RPMI8226 (cell line): Measurements from ENCODE around the gene HIGD1A.

Experiments
- DNase-seq: peaks from one replicate; pipeline ENCODE4 v3.0.0-alpha.2; 2015

The HIGD1A gene

DNA sequence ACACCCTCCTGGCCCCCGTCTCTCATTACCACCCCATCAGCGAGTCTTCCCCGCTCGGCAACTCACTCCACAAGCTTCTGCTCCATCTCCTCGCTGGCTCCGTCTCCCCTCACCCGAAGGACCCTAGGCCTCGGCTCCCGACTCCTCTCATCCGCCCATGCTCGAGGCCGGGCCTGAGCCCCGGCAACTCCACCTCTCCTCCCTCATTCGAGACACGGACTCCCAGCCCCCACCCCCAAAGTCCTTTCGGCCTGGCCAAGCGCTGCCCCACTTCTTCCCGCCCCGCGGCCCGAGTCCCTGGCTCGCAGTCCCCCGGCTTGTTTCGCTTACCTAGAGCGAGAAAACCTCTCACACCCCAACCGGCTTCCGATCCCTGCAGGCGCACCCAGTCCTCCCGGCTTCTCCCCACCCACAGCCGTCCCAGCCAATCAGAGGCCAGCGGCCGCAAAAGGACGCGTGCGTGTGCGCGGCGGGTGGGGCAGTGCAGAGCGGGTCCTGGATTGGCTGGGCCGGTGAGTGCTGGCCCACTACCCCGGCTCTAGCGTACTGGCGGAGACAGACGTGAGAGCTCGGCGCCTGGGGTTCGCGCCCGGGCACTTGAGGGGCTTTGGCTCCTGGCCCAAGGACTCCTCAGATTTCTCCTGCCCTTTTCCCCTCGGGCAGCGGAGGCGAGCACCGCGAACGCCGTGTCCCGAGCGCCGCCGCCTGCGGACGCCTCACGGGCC, at the start of gene HIGD1A:
TSS of gene HIGD1A (minus strand) at position 385 of the 725 bp plus-strand sequence. CDS start 10,237 bp downstream, outside the sequence.
- peak; percentile 97 for DNase-seq

DNA sequence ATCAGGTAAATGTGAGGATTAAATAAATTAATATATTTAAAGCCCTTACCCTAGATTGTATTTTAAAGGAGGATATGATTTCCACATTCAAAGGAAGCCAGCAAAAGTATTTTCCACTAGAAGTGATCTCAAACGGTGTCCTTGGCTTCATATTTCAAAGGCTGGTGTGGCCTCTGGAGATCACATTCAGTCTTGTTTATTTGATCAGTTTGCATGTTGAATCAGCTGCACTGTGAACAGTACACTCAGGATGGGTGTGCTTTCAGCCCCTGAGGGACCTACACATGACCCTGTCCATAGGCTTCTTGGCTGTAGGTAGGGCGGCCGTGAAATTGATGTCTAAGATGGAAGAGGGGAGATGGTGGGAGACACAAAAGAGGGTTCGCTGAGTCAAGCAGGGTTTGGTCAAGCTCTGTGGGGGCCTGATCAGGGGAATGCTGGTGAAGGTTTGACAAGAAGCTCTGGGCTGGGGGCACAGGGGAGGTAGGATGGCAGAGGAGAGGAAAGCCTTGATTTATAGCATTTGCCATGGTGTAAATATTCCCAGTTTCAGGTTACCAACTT, 49.5 kb upstream of the HIGD1A start:
- no peak for DNase-seq

DNA sequence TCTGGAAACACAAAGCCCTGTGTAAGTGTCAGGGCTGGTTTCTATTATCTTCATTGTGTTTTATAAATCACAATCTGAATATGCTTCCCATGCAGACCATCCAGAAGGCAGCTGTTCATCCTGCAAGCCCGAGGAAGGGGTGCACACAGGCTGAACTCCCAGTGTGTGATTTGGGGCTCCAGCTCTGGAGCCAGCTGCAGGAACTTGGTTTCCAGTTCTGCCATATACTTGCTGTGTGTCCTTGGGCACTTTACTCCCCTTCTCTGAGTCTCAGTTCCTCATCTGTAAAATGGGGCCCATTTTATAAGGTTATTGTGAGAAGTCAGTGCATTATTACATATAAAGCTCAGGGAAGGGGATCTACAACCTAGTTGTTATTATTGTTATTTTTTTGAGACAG, 48.8 kb upstream of the HIGD1A start:
- no peak for DNase-seq

DNA sequence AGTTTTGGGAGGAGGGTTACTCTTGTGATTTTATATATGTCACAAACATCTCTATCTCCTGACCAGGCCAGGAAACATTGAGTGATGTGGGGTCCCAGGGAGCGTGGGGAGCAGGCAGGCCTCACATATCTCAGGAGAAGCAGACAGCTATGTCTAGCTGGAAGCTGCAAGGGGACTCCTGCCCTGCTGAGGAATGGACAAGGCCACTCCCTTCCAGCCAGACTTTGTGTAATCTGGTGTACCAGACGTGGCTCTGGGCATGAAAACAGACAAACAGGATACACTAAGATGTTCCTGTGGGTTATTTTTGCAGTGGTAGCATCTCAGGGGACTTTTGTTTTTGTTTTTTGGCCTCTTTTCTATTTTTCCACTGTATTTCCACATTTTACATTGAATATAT, 48.2 kb upstream of the HIGD1A start:
- no peak for DNase-seq

DNA sequence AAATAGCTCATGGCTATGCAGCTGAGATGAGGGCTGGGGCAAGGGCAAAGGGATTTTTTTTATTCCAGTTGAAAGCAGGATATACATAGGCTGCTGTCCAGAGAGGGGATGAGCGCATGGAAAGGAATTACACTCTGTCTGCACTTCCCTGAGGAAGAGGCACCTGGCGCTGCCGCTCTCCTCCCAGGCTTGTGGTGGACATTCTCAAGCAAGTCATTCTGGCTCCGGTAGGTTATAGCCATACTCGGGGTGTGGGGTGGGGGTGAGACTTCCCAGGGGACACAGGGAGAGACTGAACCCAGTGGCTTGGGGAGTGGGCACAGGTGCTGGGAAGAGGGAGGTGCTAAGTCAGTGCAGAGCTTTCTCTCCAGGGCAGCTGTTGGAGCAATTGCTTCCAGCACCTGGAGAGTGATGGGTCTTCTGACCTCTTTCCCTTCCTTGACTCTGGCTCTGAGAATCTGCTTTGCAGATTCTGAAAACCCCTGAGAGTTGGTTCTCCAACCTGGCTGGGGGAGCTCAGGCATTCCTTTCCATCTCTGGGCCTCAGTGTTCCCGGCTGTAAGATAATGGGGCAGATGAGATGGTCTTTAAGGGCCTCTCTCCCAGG, 47.0 kb upstream of the HIGD1A start:
- DNase-seq, result no peak

DNA sequence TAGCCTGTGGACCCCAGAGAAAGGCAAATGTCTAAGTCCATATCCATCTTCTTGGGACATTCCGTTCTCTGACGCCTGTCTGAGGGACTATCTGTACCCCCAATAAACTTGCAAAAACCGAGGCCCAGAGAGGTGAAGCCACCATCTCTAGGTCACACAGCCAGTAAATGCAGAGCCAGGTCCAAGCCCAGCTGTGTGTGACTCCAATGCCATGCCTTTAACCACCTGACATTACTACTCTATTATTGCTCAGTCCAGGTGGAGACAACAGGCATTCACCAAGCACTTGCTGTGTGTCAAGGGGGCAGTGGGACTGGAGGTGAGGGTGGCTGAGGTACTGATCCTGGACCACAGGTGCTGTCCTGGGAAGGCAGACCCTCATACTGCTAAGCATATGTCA, 46.0 kb upstream of the HIGD1A start:
- no peak for DNase-seq

DNA sequence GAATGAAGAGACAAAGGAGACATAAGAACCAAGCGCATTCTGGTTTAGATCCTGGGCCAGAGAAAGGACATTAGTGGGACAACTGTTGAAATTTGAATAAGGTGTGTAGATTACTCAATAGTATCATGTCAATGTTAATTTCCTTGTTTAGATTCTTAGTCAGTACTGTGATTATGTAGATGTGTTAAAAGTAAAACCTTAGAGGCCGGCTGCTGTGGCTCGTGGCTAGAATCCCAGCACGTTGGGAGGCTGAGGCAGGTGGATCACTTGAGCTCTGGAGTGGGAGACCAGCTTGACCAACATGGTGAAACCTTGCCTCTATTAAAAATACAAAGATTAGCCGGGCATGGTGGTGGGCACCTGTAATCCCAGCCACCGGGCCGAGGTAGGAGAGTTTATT, 44.7 kb upstream of the HIGD1A start:
- DNase-seq, result no peak

DNA sequence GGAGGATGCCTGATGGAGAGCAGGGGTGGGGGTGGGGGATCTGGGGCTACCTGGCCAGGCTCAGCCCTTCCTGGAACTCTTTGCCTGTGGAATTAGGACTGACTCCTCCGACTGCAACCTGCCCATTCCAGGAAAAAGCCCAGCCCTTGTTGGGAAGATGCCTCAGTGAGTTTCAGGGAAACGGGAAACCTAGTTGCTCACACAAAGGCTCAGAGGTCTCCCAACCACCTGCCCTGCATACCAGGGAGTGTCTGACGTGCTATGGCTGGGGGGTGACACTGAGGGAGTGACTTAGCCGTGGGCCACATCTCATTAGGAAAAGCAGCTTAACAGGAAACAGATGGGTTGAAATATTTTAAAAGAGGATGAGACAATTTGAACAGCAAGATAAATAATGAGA, 43.4 kb upstream of the HIGD1A start:
- no peak for DNase-seq

DNA sequence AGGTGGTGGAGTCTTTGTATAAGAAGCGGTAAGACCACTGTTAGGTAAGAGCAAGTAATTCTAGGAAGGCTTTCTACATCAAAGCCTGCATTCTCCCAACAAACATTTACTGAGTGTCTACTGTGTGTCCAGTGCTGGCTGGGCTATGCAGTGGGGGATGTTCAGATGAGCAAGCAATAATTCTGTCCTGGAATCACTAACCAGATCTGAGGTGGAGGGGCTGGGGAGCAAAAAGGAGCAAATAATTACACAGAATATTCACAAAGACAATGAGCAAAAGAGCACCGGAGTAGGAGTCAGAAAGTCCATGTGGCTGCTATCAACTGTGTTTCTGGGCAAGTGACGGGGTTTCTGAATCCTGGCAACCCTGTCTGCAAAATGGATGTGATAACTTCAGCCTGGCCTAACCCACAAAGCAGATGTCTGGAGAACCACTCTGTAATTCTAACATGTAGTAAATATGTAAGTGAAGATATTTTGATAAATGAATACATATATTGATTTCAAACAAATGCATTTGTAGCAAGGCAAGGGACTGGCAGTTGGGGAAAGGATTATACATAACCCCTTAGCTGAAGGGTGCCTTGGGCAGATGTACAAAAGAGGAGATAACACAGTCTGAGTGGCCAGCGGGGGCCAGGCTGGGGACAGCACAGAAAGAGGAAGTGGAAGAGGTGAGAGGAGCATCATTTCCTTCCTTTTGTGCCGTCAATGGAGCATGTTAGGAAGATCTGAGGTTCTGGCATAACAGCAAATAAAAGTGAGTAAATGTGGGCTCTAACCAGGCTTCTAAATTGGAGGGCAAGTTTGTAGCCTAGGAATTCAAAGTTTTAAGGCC, 42.6 kb upstream of the HIGD1A start:
- DNase-seq, result peak; percentile 47

DNA sequence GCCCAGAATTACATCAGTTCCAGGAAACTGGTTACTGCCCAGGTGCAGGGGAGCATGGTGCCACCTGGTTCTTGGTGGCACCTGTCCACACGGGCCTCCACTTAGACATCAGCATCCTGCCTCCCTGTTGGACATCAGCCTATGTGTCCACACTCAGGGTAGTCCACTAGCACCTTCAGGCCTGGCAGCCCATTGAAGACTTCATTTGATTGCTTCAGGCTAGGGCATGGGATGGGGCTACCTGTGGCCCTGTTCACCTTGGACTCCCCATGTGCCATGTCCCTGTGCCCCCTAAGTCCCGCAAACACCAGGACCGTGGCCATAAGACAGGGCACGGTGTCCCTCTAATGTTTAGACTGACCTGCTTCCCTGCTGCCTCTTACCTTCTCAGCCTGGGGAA, 40.5 kb upstream of the HIGD1A start:
- no peak for DNase-seq

DNA sequence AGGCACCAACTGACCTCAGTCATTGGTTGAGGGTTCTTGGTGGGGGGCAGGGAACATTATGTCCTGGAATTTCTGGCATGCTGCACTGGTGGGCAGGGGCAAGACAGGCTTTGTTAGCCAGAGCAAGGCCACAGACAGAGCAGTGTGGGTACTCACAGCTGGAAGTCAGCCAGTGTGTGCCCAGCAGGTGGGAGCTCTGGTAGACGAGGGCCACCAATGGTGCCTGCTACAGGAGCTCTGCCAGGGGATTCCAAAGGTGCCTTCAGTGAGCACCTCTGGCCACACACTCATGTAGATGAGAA, 40.1 kb upstream of the HIGD1A start:
- no peak for DNase-seq

DNA sequence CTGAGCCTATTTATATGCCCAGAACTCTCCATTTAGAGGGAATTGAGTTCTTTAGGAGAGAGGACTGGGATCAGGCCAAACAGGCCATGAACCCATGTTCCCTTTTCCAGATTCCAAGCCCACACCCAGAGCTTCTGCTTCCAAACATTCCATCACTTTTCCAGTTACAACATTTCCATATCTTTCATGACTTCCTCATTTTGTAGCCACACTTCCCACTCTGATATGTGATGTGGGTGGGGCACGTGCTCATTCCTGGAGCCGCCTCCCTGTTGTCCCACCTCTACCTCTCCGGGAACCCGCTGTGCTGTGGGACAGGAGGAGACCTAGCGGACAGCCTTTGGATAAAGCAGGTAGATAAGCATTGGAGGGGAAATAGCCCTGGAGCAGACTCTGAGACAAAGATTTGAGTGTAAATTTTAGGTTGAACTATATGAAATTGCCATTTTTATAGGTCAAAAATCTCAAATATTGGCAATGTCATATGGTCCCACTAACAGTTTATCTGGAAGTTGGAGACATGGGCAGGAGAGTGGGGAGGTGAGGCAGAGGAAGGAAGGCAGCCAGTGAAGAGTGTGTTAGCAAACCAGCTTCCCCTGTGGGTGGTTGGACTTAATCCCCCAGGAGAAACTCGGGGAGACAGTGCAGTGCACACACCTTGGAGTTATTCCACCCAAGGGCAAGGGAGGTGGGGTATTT, 39.6 kb upstream of the HIGD1A start:
- DNase-seq, result no peak

DNA sequence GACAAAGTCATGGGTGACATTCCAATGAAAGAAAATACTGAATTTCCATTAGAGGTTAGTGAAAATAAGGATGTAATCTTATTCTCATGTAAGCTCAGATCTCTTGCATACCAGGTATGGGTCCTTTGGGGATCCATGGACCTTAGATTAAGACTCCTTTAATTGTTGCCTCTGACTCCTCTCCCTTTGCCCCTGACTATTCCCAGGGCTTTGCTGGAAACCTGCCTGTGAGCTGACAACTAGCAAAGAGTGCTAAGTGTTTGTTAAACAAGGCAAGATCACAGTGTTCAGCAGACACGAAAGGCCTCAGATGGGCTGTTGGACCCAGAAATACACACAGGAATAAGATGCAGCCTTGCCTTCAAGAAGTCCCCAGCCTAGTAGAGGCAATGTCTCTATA, 37.0 kb upstream of the HIGD1A start:
- DNase-seq, result no peak

DNA sequence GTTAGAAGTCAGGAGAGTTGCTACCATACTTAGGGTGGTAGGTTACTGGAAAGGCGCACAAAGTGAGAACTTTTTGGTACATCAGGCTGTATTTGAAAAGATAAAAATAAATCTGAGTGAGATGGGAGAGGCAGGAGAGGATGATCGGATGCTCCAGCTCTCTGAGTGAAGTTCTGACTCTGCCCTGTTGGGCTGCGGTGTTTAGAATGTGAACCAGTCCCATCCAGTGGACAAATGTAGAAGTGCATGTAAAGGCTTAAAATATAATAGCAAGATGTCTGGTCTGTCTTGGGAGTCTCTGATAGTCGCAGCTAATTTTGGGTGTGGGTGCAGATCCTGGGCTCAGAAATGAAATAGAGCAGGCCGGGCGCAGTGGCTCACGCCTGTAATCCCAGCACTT, 35.3 kb upstream of the HIGD1A start:
- DNase-seq, result peak; percentile 71

DNA sequence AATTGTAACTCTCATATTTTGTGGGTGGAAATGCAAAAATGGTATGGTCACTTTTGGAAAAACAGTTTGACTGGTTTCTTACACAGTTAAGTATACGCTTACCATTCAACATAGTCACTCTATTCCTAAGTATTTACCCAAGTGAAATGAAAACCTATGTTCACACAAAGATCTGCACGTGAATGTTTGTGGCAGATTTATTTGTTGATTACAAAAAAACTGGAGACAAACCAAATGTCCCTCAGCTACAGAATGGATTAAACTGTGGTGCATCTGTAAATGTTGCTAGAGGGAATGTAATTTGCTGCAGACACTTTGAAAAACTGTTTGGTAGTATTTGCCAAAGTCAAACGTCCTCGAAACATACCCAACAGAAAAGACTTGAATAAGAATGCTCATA, 34.3 kb upstream of the HIGD1A start:
- DNase-seq, result no peak

DNA sequence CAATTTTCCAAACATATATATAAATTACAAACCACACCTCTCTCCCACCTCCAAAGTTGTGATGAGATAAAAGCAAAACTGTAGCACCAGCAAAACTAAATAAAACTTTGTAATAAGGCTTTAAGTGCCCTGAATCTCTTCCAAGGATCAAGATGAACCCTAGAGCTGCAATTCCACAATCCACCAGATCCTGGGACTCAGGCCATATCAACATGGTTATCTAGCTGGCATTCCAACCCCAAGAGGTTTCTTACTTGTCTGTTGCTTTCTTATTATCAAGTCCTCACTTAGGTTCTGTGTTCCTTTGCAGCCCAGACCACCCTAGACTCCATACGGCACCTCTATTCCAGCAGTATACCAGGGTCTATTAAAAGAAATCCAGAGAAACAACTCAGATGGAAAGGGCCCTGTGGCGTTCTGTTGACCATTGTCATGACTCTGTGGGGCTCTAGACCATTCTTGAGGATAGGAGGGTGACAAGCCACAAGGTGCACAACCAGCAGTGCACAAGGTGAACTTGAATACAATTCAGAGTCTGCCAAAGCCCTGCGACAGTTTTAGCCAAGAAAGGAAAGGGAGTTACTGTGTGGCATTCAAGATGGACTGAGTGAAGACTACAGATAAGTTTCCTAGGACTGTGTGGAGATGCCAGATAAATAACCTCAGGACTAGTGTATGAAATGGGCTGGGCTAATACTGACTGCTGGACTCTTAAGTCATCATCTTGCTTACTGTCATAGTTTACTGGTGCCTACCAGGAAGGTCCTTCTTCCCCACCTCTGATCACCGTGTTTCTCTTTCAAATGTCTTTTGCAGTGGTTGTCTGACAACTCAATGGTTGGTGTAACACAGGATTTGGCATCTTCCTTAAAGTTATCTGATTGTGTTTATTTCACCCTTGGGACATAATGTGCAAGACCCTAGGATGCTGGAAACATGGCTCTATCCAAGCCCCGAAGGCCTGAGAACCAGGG, 32.1 kb upstream of the HIGD1A start:
- DNase-seq, result no peak

DNA sequence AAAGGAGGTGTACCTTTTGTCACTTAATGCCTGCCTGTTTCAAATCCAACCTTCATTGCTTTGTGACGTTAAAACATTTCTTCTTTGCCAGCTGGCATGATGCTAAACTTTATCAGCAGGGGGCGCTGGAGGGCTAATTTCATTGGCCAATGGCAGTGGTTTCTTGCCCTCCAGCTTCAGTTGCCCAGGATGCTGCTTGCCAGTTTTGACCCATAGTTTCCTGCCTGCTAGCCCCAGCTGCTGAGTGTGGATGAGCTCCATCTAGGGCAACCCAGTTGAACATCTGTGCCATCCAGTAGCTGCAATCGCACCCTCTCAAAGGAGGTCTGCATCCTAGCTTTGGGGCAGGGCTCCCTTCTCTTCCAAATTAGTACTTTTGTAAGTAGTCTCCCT, 27.0 kb upstream of the HIGD1A start:
- DNase-seq, result peak; percentile 85

DNA sequence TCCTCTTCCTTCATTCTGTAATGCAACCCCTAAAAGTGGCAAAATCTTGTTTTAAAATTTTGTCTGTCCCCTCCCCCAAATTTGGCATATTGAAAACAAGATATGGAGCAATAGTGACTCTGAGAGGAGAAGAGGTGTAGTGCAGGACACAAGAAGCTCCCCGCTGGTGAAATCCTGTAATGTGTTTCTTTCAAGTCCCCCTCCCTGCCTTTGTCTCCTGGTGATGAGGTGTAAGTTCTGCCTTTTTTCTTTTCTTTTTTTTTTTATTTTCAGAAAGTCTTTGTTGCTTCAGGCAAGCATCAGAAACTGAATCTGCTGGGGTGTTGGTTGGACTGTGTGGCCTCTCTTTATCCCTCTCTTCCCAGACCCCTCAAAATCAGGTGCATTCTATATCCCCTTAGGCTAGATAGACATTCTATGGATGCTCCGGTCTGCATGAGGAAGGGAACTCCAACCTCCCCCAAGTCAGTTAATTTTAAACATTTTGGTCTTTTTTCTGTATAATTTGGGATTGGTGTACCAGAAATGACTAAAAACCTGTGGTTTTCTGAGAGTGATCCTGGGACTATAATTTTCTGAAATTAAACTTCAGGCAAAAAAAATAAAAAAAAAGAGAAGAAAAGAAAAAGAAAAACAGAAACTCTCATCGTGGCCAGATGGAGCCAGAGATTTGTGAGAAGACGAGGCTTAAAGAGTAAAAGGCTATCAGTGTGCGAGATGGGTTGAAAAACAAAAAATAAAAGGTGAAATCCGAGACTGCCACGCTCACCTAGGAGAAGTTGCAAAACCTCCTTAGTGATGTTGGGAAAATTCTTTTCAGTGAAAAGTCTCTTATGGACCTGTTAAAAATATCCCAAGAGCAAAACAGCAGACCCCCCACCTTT, 26.4 kb upstream of the HIGD1A start:
- DNase-seq, result peak; percentile 20

DNA sequence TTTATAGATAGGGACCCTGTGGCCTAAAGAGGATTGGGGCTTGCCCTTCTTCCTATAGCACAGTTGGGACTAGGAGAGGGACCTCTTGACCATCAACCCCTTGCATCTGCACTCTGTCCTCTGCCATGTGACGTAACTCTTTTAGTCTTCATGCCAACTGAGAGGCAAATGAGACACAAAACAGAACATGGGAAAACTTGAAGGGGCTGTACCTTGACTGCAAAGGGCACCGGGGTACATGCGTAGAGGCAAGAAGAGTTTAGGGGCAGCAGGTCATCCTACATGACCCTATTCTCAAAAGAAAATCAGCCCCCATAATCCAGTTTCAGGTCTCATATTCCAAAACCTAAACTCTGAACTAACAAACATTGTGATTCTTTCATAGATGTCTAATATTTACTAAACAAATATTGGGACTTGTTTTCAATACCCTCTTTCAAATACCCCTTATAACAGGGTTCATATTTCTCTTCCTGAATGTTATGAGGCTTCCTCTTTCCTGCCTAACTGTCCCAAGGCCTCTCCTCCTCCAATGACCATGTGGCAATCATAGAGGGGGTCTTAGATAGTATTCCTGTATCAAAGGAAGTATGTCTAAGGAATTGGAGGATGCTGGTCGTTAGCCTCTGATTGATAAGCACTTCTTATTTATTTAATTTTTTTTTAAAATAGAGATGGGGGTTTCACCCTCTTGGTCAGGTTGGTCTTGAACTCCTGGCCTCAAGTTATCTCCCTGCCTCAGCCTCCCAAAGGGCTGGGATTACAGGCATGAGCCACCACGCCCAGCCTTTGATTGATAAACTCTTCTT, 25.5 kb upstream of the HIGD1A start:
- DNase-seq, result no peak

DNA sequence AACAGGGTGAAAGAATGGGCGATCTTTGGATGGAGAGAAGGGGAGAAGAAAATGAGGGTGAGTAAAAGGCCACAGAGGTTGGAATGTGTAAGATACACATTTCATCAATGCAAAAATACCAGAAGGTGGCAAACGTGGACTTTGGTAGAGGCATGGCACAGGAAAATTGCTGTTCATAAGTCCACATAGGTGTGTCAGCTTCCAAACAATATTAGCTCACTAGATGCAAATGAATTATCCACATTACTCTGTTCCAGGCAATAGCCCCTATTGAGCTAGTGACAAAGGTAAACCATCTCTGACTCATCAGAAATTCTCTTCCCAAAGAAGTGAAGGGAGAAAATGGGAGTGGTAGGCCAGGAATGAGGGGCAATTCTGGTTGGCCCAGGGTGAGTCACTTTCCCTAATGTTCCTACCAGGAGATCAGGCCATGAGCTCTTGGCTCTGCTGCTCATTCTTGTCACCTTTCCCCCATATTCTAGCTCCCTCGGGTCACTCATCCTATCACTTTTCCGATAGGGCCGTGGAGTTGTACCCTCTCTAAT, 24.9 kb upstream of the HIGD1A start:
- DNase-seq, result no peak
